Measurements from ENCODE around the gene ILK.

ILK gene

GRCh38 chr11:6638429-6638828 is 34.9 kb downstream of the ILK start:
- peaks cover 0 to 29% (median 0%) of the 10 kb centered on the region in 11 experiments; a peak in 2 of 22 replicates for H4K20me1 ChIP-seq
- H3K4me1 ChIP-seq: peaks cover 28 to 75% (median 57%) of the 10 kb centered on the region in 10 experiments
- H3K9ac ChIP-seq: no peak overlapping the region
- peak overlapping the region in 3 of 11 experiments; percentile 31 to 42 (median 38); a peak in 6 of 22 replicates for H3K4me2 ChIP-seq
- no peaks in the 10 kb centered on the region for H3K27me3 ChIP-seq
- H3K9me3 ChIP-seq (replicated peaks in 1 of 11): no peaks in the 10 kb centered on the region
- H3K36me3 ChIP-seq: peaks cover 0 to 49% (median 28%) of the 10 kb centered on the region in 11 experiments; a peak in 15 of 22 replicates
- no peak for TF ChIP-seq Cebpa-rat (IDR thresholded peaks at IDR 0.05)
- H3K27ac ChIP-seq: 0 out of 22 replicates have a peak overlapping the region, but pooled peaks of 1 of the 11 experiments have one; percentile 2
- H3K4me3 ChIP-seq: no peak overlapping the region

GRCh38 chr11:6640036-6640984 is 36.7 kb downstream of the ILK start:
- no peak for TF ChIP-seq Cebpa-rat (IDR thresholded peaks at IDR 0.05)

GRCh38 chr11:6640985-6641701 is 37.6 kb downstream of the ILK start:
- Histone ChIP-seq H3K4me2 (no peak overlapping the region), H3K4me3 (no peak overlapping the region), H3K9me3 (replicated peaks in 1 of 11) (no peaks in the 10 kb centered on the region), H3K9ac (no peak overlapping the region), H3K36me3 (peaks cover 0 to 49% (median 20%) of the 10 kb centered on the region in 11 experiments; a peak in 15 of 22 replicates), H4K20me1 (peaks cover 0 to 28% (median 0%) of the 10 kb centered on the region in 11 experiments; a peak in 2 of 22 replicates), H3K27me3 (no peaks in the 10 kb centered on the region), H3K27ac (peak overlapping the region in 2 of 11 experiments; percentile 5 to 35; a peak in 1 of 22 replicates), H3K4me1 (peaks cover 28 to 76% (median 50%) of the 10 kb centered on the region in 10 experiments)
- no peak for TF ChIP-seq Cebpa-rat (IDR thresholded peaks at IDR 0.05)

More at GRCh38 chr11:6640036-6640984, 36.7 kb downstream of the ILK start:
- peaks cover 0 to 49% (median 20%) of the 10 kb centered on the region in 11 experiments; a peak in 15 of 22 replicates for H3K36me3 ChIP-seq
- H3K4me2 ChIP-seq: peak overlapping the region in 3 of 11 experiments; percentile 6 to 31 (median 29); a peak in 2 of 22 replicates
- peaks cover 0 to 29% (median 0%) of the 10 kb centered on the region in 11 experiments; a peak in 2 of 22 replicates for H4K20me1 ChIP-seq
- no peaks in the 10 kb centered on the region for H3K27me3 ChIP-seq
- no peak overlapping the region for H3K4me3 ChIP-seq
- no peak overlapping the region for H3K9ac ChIP-seq
- no peak overlapping the region for H3K27ac ChIP-seq
- peaks cover 28 to 76% (median 51%) of the 10 kb centered on the region in 10 experiments for H3K4me1 ChIP-seq
- no peaks in the 10 kb centered on the region for H3K9me3 ChIP-seq (replicated peaks in 1 of 11)

- H3K9ac ChIP-seq: no peak overlapping the region
- H3K27ac ChIP-seq: peak overlapping the region in 4 of 11 experiments; percentile 29 to 53 (median 48); a peak in 5 of 22 replicates
- peaks cover 0 to 24% (median 0%) of the 10 kb centered on the region in 11 experiments; a peak in 2 of 22 replicates for H4K20me1 ChIP-seq
- no peaks in the 10 kb centered on the region for H3K9me3 ChIP-seq (replicated peaks in 1 of 11)
- peaks cover 40 to 76% (median 55%) of the 10 kb centered on the region in 10 experiments for H3K4me1 ChIP-seq
- TF ChIP-seq Cebpa-rat (IDR thresholded peaks at IDR 0.05): no peak
- no peak overlapping the region for H3K4me3 ChIP-seq
- peaks cover 0 to 47% (median 19%) of the 10 kb centered on the region in 11 experiments; a peak in 15 of 22 replicates for H3K36me3 ChIP-seq
- no peaks in the 10 kb centered on the region for H3K27me3 ChIP-seq
- peak overlapping the region in 9 of 11 experiments; percentile 7 to 65 (median 32); a peak in 14 of 22 replicates for H3K4me2 ChIP-seq
Measured at GRCh38 chr11:6642957-6643356, 39.4 kb downstream of the ILK start.

- H3K9me3 ChIP-seq (replicated peaks in 1 of 11): no peaks in the 10 kb centered on the region
- peaks cover 0 to 20% (median 4%) of the 10 kb centered on the region in 11 experiments; a peak in 12 of 22 replicates for H3K36me3 ChIP-seq
- H3K4me2 ChIP-seq: peak overlapping the region; percentile 81 to 96 (median 91)
- H3K27me3 ChIP-seq: no peaks in the 10 kb centered on the region
- peaks cover 0 to 8% (median 0%) of the 10 kb centered on the region in 11 experiments; a peak in 2 of 22 replicates for H4K20me1 ChIP-seq
- peak overlapping the region; percentile 65 to 89 (median 84); a peak in 21 of 22 replicates for H3K27ac ChIP-seq
- peak overlapping the region in 8 of 10 experiments; percentile 17 to 60 (median 42); a peak in 15 of 20 replicates for H3K4me3 ChIP-seq
- peaks cover 39 to 80% (median 56%) of the 10 kb centered on the region in 10 experiments for H3K4me1 ChIP-seq
- no peak for TF ChIP-seq Cebpa-rat (IDR thresholded peaks at IDR 0.05)
- peak overlapping the region in 10 of 11 experiments; percentile 60 to 76 (median 70); a peak in 20 of 22 replicates for H3K9ac ChIP-seq
Measured at GRCh38 chr11:6646071-6646470, 42.5 kb downstream of the ILK start.

GRCh38 chr11:6646576-6646917 is 43.0 kb downstream of the ILK start:
- Histone ChIP-seq H3K9me3 (replicated peaks in 1 of 11) (no peaks in the 10 kb centered on the region), H3K4me3 (peak overlapping the region in 8 of 10 experiments; percentile 17 to 60 (median 42); a peak in 15 of 20 replicates), H3K27ac (peak overlapping the region; percentile 65 to 89 (median 84); a peak in 21 of 22 replicates), H3K4me2 (peak overlapping the region; percentile 81 to 96 (median 91)), H3K27me3 (no peaks in the 10 kb centered on the region), H4K20me1 (peaks cover 0 to 5% (median 0%) of the 10 kb centered on the region in 11 experiments; a peak in 2 of 22 replicates), H3K9ac (peak overlapping the region in 10 of 11 experiments; percentile 60 to 76 (median 70); a peak in 20 of 22 replicates), H3K4me1 (peaks cover 39 to 80% (median 57%) of the 10 kb centered on the region in 10 experiments), H3K36me3 (peaks cover 0 to 17% (median 0%) of the 10 kb centered on the region in 11 experiments; a peak in 7 of 22 replicates)
- TF ChIP-seq Cebpa-rat (IDR thresholded peaks at IDR 0.05): no peak

- peak overlapping the region in 7 of 10 experiments; percentile 17 to 60 (median 39); a peak in 14 of 20 replicates for H3K4me3 ChIP-seq
- no peaks in the 10 kb centered on the region for H3K9me3 ChIP-seq (replicated peaks in 1 of 11)
- TF ChIP-seq Cebpa-rat (IDR thresholded peaks at IDR 0.05): no peak
- peaks cover 0 to 4% (median 0%) of the 10 kb centered on the region in 11 experiments; a peak in 3 of 22 replicates for H4K20me1 ChIP-seq
- H3K36me3 ChIP-seq: peaks cover 0 to 14% (median 0%) of the 10 kb centered on the region in 11 experiments; a peak in 3 of 22 replicates
- no peaks in the 10 kb centered on the region for H3K27me3 ChIP-seq
- H3K9ac ChIP-seq: peak overlapping the region; percentile 60 to 76 (median 69)
- peak overlapping the region; percentile 81 to 96 (median 91) for H3K4me2 ChIP-seq
- peak overlapping the region; percentile 65 to 89 (median 84); a peak in 21 of 22 replicates for H3K27ac ChIP-seq
- H3K4me1 ChIP-seq: peaks cover 39 to 85% (median 60%) of the 10 kb centered on the region in 10 experiments
Measured at GRCh38 chr11:6646918-6647679, 43.5 kb downstream of the ILK start.
